K562 (cell line): Measurements from ENCODE around the gene FAM89B. TPM values are rescaled to one million over a fixed set of nuclear protein-coding genes. Genes with fewer than 3 reads are reported as not detected.

Source experiments
- BRF1 ChIP-seq: IDR thresholded peaks from 3 replicates; pipeline ENCODE4 v1.6.1; 2011; ENCODE audit warnings: borderline replicate concordance, mild to moderate bottlenecking; ENCODE audit not compliant: insufficient read length; ENCODE audit errors: extremely low read depth
- FOSL1 ChIP-seq: fragments of 200-800 bp; sonication (Bioruptor generic); conservative IDR thresholded peaks from 2 replicates; pipeline ENCODE4 v1.6.1; 2016; ENCODE audit warnings: missing genetic modification characterization, missing compliant biosample characterization
- HNRNPH1 ChIP-seq: fragments of 200-400 bp; formaldehyde crosslinking; optimal IDR thresholded peaks from 2 replicates; pipeline ENCODE3; 2017; ENCODE audit warnings: low read depth, mild to moderate bottlenecking, low read length, moderate library complexity
- MAFF ChIP-seq: IDR thresholded peaks from 2 replicates; pipeline ENCODE4 v1.6.1; 2012; ENCODE audit warnings: low read length, improper control_type of control experiment
- MYNN ChIP-seq, 2 experiments: sonication (generic); formaldehyde crosslinking in 1 of 2; IDR thresholded peaks; 2 replicates each; pipeline versions ENCODE4 v1.5.0 to v1.6.1; 2016 to 2020; ENCODE audit warnings: antibody characterized with exemption in 1 of 2, missing genetic modification reagents in 1 of 2
- NR2C2 ChIP-seq, 2 experiments: fragments of 200-800 bp in 1 of 2; sonication (Bioruptor generic) in 1 of 2; sonication (generic) in 1 of 2; formaldehyde crosslinking in 1 of 2; IDR thresholded peaks; 2 replicates each; pipeline versions ENCODE4 v1.6.1 to v1.8.0; 2016 to 2022; ENCODE audit warnings: mild to moderate bottlenecking in 1 of 2, missing compliant biosample characterization in 1 of 2, missing genetic modification characterization in 1 of 2, missing genetic modification reagents in 1 of 2
- PBX2 ChIP-seq, 2 experiments: IDR thresholded peaks in 1 of 2; conservative IDR thresholded peaks in 1 of 2; 2 replicates each; pipeline ENCODE4 v1.6.1; 2016; ENCODE audit warnings: low read depth in 2 of 2, mild to moderate bottlenecking in 1 of 2, missing compliant biosample characterization in 1 of 2, missing genetic modification characterization in 1 of 2, moderate library complexity in 1 of 2
- PHB2 ChIP-seq: fragments of 450-650 bp; IDR thresholded peaks from 2 replicates; pipeline ENCODE4 v1.6.1; 2017; ENCODE audit warnings: low read depth
- RBM15 ChIP-seq: fragments of 200-400 bp; formaldehyde crosslinking; IDR thresholded peaks from 2 replicates; pipeline ENCODE4 v1.6.1; 2018; ENCODE audit warnings: mild to moderate bottlenecking, low read length, moderate library complexity; ENCODE audit not compliant: insufficient read depth
- RERE ChIP-seq: sonication (generic); formaldehyde crosslinking; IDR thresholded peaks from 2 replicates; pipeline ENCODE4 v1.8.0; 2023; ENCODE audit warnings: missing genetic modification reagents, mild to moderate bottlenecking, borderline replicate concordance
- SIN3A ChIP-seq, 2 experiments: fragments of 150-350 bp in 1 of 2; IDR thresholded peaks; 2 replicates each; pipeline ENCODE4 v1.6.1; 2011 to 2016; ENCODE audit warnings: borderline replicate concordance in 2 of 2, low read depth in 2 of 2, low read length in 2 of 2, mild to moderate bottlenecking in 2 of 2, moderate library complexity in 2 of 2; ENCODE audit not compliant: control insufficient read depth in 1 of 2
- SIRT6 ChIP-seq: IDR thresholded peaks from one replicate; pipeline ENCODE4 v1.6.1; 2012; ENCODE audit warnings: low read depth, mild to moderate bottlenecking, control low read depth, inconsistent platforms, low read length, moderate library complexity
- SREBF1 ChIP-seq: fragments of 150-350 bp; IDR thresholded peaks from 2 replicates; pipeline ENCODE4 v1.6.1; 2014; ENCODE audit warnings: antibody characterized with exemption, low read depth, low read length, borderline replicate concordance
- TFAM ChIP-seq: fragments of 250-450 bp; sonication (Bioruptor Pico); conservative IDR thresholded peaks from 2 replicates; pipeline ENCODE4 v1.5.0; 2021; ENCODE audit warnings: mild to moderate bottlenecking, moderate library complexity
- XRCC5 ChIP-seq: fragments of 200-400 bp; formaldehyde crosslinking; IDR thresholded peaks from 2 replicates; pipeline ENCODE4 v1.6.1; 2017; ENCODE audit warnings: low read depth, mild to moderate bottlenecking, low read length
- YBX1 ChIP-seq: fragments of 450-650 bp; IDR thresholded peaks from 2 replicates; pipeline ENCODE4 v1.7.1; 2016; ENCODE audit warnings: mild to moderate bottlenecking
- ZNF431 ChIP-seq: sonication (generic); formaldehyde crosslinking; IDR thresholded peaks from 2 replicates; pipeline ENCODE4 v1.8.0; 2022; ENCODE audit warnings: mild to moderate bottlenecking, missing genetic modification reagents
- ZNF717 ChIP-seq: fragments of 250-450 bp; sonication (Bioruptor Pico); IDR thresholded peaks from 2 replicates; pipeline ENCODE4 v1.5.0; 2021
- ZNF79 ChIP-seq: fragments of 250-450 bp; sonication (Bioruptor Pico); IDR thresholded peaks from 2 replicates; pipeline ENCODE4 v1.4.0; 2020; ENCODE audit warnings: low read depth, mild to moderate bottlenecking, moderate library complexity
- polyA plus RNA-seq, 8 experiments: library from polyadenylated mRNA; depleted of rRNA in 4 of 8; stranded (reverse) in 5 of 8; unstranded in 3 of 8; fragments of >200 nt; fragmentation: Nextera tagmentation in 2 of 8; fragmentation: Illumina TruSeq in 1 of 8; extraction: Ambion mirVana in 2 of 8; extraction: Trizol in 1 of 8; gene quantifications; 2 replicates each; pipeline versions ENCODE4 v1.2.1 to v1.2.3, GENCODE V29; 2011 to 2014; ENCODE audit warnings: inconsistent platforms in 1 of 8, missing spikeins in 1 of 8
- total RNA-seq, 7 experiments: library from RNA; depleted of rRNA in 6 of 7; stranded (reverse); fragments of >200 nt in 6 of 7; fragmentation: Illumina TruSeq in 2 of 7; extraction: Trizol in 2 of 7; gene quantifications; 2 replicates each; pipeline versions ENCODE4 v1.2.1 to v1.2.3, GENCODE V29; 2011 to 2021; ENCODE audit warnings: low replicate concordance in 1 of 7

FAM89B gene
- total and polyA plus RNA-seq, 9 of the 15 experiments (the other 6 are each of a cell fraction or from before 2014, with no cell fraction given): 0.32 to 27.6 (median 11.9) TPM

- TF ChIP-seq NR2C2 (CRISPR knock-in tag; IDR thresholded peaks at IDR 0.05) (0 out of 2 replicates have a peak, but pooled peaks have one; percentile 59), NR2C2 (tag; IDR thresholded peaks at IDR 0.05) (peak; percentile 53; the same call in 1 of the 2 replicates), SIN3A (IDR thresholded peaks at IDR 0.05; ENCODE audit: borderline replicate concordance in 2 of 2, control insufficient read depth in 1 of 2, low read depth in 2 of 2, low read length in 2 of 2) (peak in 1 of 2 experiments; percentile 41; a peak in 1 of 4 replicates), ZNF79 (no peak), SIRT6 (no peak), HNRNPH1 (no peak), RERE (CRISPR knock-in tag) (no peak), FOSL1 (no peak), XRCC5 (no peak), MYNN (IDR thresholded peaks at IDR 0.05) (no peak), MYNN (CRISPR knock-in tag; IDR thresholded peaks at IDR 0.05) (no peak), ZNF431 (CRISPR knock-in tag) (no peak), SREBF1 (no peak), ZNF717 (CRISPR knock-in tag) (no peak), PBX2 (CRISPR knock-in tag; IDR thresholded peaks at IDR 0.05; ENCODE audit: low read depth) (no peak), PBX2 (tag; conservative IDR thresholded peaks at IDR 0.05; ENCODE audit: low read depth) (no peak), BRF1 (no peak), MAFF (no peak), YBX1 (no peak), RBM15 (no peak), PHB2 (no peak), TFAM (CRISPR knock-in tag) (no peak)
Observed at GRCh38 chr11:65524741-65525545, 47.4 kb upstream of the FAM89B start, which contains the start of gene SCYL1 (continued).
